ENCODE data around the gene COX6A1.
"Not testable (repeated sequence)": the region's sequence is repeated elsewhere in the genome, so short reads cannot be mapped to it uniquely, and the experiment has no call there.

The COX6A1 gene

GRCh38 chr12:120438495-120439198 lies 734 bp downstream of the COX6A1 start:
- ChIA-PET CTCF (interaction anchor here (0.6 to 2.3 kb wide), 12 partner anchors 8 to 144 kb away, joined by 3 to 14 read pairs (median 4); no protein-coding TSS in a partner anchor), POLR2A (no interaction called here)
- DNase-seq (ENCODE audit: low read depth, low spot score), result no peak
- peak overlapping the region; percentile 91 for H3K4me3 ChIP-seq (ENCODE audit: low read depth, low read length)
- TF ChIP-seq, protein P1, sequence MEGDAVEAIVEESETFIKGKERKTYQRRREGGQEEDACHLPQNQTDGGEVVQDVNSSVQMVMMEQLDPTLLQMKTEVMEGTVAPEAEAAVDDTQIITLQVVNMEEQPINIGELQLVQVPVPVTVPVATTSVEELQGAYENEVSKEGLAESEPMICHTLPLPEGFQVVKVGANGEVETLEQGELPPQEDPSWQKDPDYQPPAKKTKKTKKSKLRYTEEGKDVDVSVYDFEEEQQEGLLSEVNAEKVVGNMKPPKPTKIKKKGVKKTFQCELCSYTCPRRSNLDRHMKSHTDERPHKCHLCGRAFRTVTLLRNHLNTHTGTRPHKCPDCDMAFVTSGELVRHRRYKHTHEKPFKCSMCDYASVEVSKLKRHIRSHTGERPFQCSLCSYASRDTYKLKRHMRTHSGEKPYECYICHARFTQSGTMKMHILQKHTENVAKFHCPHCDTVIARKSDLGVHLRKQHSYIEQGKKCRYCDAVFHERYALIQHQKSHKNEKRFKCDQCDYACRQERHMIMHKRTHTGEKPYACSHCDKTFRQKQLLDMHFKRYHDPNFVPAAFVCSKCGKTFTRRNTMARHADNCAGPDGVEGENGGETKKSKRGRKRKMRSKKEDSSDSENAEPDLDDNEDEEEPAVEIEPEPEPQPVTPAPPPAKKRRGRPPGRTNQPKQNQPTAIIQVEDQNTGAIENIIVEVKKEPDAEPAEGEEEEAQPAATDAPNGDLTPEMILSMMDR (IDR thresholded peaks at IDR 0.05; ENCODE audit: insufficient read depth, low read length, missing control alignments), result no peak

DNA sequence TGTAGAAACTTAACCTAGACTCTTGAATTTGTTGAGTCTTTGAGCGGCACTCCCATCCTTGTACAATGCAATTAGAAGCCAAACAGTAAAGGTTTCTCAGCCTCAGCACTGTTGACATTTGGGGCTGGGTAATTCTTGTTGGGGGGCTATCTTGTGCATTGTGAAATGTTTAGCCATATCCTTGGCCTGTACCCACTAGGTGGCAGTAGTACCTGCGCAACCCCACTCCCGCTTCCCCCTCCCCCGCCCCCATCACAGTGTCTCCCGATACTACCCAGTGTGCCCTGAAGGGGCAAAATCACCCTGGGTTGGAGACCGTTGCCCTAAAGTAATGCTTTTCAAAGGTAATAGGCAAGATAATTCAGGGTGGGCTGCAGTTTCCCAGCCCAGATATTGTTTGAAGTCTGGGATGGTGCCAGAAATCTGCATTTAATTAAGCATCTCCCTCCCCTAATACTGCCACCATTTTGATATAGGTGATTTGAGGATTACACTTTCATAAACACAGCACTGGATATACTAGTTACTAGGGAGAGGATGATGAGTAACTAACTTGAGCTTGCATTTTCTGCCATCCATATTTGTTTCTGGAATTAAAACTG lies 1.8 kb downstream of the COX6A1 start:
- TF ChIP-seq, protein P1 (IDR thresholded peaks at IDR 0.05; ENCODE audit: insufficient read depth, low read length, missing control alignments), result peak; percentile 58
- ChIA-PET POLR2A (no interaction called here), CTCF (interaction anchor here (0.7 to 2.3 kb wide), 15 partner anchors 9 to 210 kb away, joined by 3 to 14 read pairs (median 4); partner anchors contain the start of genes POP5, SIRT4 and SRSF9)
- H3K4me3 ChIP-seq (ENCODE audit: low read depth, low read length), result 0 out of 2 replicates have a peak overlapping the region, but pooled peaks have one; percentile 16
- DNase-seq (ENCODE audit: low read depth, low spot score), result no peak

DNA sequence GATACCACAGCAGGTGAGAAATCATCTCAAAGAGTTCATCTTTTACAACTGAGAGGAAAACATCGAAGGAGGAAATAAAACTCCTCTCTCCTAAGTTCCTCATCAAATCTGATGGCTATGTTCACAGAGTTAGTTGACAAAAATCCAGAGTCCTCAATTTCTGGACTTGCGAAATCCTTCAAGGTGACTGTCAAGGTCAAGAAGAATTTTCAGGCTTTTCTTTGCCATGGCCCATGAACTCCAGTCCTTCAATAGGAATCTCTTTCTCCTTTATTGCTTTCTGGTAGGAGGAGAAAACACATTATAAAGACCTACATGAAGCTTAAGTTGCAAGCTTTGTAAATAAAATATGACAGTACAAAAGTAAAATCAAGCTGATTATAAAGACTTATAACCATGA lies 6.8 kb downstream of the COX6A1 start:
- no peak for DNase-seq (ENCODE audit: low read depth, low spot score)
- TF ChIP-seq, protein P1 (IDR thresholded peaks at IDR 0.05; ENCODE audit: insufficient read depth, low read length, missing control alignments), result no peak
- ChIA-PET CTCF (interaction anchor here (1.0 to 19.2 kb wide), 4 partner anchors 12 to 22 kb away, joined by 4 to 242 read pairs (median 15); partner anchors contain the start of gene SRSF9), POLR2A (interaction anchor here (1.4 kb wide), 1 partner anchor 24 kb away, joined by 4 read pairs; no protein-coding TSS in a partner anchor)
- H3K4me3 ChIP-seq (ENCODE audit: low read depth, low read length), result no peak overlapping the region; the same call in 1 of the 2 replicates

DNA sequence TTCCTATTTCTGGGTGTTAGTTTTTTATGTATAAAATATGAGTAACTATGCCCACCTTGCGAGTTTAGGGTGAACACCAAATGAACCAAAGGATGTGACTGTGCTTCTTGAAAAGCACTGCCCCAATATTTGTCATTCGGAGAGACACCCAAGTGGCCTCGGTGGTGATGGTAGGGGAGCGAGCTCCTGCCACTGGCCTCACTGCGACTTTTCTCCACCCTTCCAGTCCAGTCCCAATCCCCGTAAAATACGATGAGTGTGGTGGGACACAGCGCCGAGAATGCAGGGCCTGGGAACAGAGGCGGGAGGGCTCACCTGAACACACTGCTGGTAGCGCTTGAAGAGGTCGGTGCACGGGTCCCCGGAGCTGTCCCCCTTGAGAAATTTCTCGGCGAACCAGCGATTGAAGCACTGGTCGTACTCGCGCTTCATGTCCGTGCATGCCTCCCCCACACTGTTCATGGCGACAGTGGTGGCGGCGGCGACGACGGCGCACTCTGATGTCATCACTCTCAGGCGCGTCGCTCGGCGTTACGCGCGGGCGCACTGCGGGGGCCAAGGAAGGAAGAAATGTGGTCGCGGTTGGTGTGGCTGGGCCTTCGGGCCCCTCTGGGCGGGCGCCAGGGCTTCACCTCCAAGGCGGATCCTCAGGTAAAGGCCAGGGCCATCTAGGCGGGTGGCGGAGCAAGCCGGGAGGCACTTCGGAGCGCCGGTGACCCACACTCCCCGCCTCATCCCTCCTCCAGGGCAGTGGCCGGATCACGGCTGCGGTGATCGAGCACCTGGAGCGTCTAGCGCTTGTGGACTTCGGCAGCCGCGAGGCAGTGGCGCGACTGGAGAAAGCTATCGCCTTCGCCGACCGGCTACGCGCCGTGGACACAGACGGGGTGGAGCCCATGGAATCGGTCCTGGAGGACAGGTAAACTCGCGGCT lies 8.3 kb downstream of the COX6A1 start, which contains the start of the genes GATC and TRIAP1:
Gene GATC (plus strand): TSS at position 534 of the 933 bp plus-strand sequence. CDS start 37 bp downstream, at position 571.
Gene TRIAP1 (minus strand): TSS at position 474 of the 933 bp plus-strand sequence. CDS start 12 bp downstream, at position 462.
- TF ChIP-seq, protein P1 (IDR thresholded peaks at IDR 0.05; ENCODE audit: insufficient read depth, low read length, missing control alignments), result no peak
- CTCF ChIA-PET, result interaction anchor here (0.7 to 19.2 kb wide), 4 partner anchors 11 to 28 kb away, joined by 3 to 242 read pairs (median 16); partner anchors contain the start of gene SRSF9
- POLR2A ChIA-PET, result no interaction called here
- H3K4me3 ChIP-seq (ENCODE audit: low read depth, low read length), result peak within 1 kb of the TSS; percentile 100
- no peak for DNase-seq (ENCODE audit: low read depth, low spot score)

DNA sequence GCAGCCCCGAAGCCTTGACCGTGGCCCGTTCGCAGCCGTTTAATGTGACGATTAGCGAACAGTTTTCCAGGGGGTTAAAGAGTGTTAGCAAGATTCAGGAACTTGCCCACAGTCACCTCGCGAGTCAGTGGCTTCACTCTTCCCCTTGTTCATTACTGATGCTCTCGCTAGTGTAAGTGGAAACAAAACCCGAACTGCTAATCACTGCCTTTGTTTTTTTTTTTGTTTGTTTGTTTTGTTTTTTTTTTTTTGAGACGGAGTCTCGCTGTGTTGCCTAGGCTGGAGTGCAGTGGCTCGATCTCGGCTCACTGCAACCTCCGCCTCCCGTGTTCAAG lies 8.9 kb downstream of the COX6A1 start:
- POLR2A ChIA-PET, result interaction anchor here (0.8 kb wide), 1 partner anchor 11 kb away, joined by 3 read pairs; no protein-coding TSS in a partner anchor
- DNase-seq (ENCODE audit: low read depth, low spot score), result not testable (repeated sequence)
- peak overlapping the region; percentile 100 for H3K4me3 ChIP-seq (ENCODE audit: low read depth, low read length)
- CTCF ChIA-PET, result interaction anchor here (0.8 to 19.2 kb wide), 4 partner anchors 11 to 145 kb away, joined by 4 to 242 read pairs (median 10); partner anchors contain the start of genes SIRT4 and SRSF9

DNA sequence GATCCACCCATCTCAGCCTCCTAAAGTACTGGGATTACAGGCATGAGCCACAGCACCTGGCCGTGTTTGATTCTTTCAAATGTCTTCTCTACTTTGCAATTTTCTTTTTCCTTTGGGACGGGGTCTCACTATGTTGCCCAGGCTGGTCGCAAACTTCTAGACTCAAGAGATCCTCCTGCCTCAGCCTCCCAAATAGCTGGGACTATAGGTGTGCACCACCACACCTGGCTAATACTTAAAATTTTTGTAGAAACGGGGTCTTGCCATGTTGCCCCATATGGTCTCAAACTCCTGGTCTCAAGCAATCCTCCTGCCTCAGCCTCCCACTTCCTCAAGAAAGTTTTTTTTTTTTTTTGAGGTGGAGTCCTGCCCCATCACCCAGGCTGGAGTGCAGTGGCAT lies 10.1 kb downstream of the COX6A1 start:
- TF ChIP-seq, protein P1 (IDR thresholded peaks at IDR 0.05; ENCODE audit: insufficient read depth, low read length, missing control alignments), result no peak
- no peak overlapping the region for H3K4me3 ChIP-seq (ENCODE audit: low read depth, low read length)
- CTCF ChIA-PET, result interaction anchor here (0.7 to 19.2 kb wide), 5 partner anchors 8 to 123 kb away, joined by 3 to 242 read pairs (median 6); partner anchors contain the start of gene SRSF9
- POLR2A ChIA-PET, result no interaction called here
- no peak for DNase-seq (ENCODE audit: low read depth, low spot score)

DNA sequence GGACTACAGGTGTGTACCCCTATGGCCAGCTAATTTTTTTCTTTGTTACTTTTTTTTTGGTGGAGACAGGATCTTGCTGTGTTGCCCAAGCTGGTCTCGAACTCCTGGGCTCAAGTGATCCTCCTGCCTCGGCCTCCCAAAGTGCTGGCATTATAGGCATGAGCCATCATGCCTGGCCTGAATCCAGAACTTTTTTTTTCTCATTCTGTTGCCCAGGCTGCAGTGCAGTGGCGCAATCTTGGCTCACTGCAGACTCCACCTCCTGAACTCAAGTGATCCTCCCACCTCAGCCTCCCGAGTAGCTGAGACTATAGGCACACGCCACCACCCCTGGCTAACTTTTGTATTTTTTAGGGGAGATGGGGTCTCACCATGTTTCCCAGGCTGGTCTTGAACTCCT lies 14.6 kb downstream of the COX6A1 start:
- CTCF ChIA-PET, result interaction anchor here (1.6 to 19.2 kb wide), 4 partner anchors 14 to 99 kb away, joined by 4 to 242 read pairs (median 5); partner anchors contain the start of gene SRSF9
- H3K4me3 ChIP-seq (ENCODE audit: low read depth, low read length); DNase-seq (ENCODE audit: low read depth, low spot score); POLR2A ChIA-PET: not testable (repeated sequence)

Data from AG04449 (cell line).